GM19099 (cell line): Measurements from ENCODE around the gene MTMR3.

Experiments used
- POLR2A ChIP-seq: IDR thresholded peaks from 3 replicates; pipeline ENCODE4 v1.6.1; 2011; ENCODE audit warnings: low read depth; ENCODE audit not compliant: insufficient read length; ENCODE audit errors: extremely low read depth

MTMR3 gene

GRCh38 chr22:29861672-29862297 lies 21.2 kb upstream of the MTMR3 start:
- TF ChIP-seq POLR2A = no peak

DNA sequence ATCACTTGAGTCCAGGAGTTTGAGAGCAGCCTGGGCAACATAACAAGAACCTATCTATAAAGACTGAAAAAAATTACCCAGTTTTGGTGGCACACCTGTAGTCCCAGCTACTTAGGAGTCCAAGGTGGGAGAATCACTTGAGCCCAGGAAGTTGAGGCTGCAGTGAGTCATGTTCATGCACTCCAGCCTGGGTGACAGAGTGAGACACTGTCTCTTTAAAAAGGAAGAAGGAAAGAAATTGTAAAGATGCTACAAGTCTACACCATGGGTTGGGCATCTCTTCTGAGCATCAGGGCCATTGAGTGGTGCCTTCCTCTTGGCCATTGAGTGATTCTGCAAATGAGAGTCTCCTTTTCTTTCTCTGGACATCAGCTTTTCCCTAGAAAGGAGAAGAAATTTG lies 15.7 kb upstream of the MTMR3 start:
- TF ChIP-seq POLR2A = no peak

DNA sequence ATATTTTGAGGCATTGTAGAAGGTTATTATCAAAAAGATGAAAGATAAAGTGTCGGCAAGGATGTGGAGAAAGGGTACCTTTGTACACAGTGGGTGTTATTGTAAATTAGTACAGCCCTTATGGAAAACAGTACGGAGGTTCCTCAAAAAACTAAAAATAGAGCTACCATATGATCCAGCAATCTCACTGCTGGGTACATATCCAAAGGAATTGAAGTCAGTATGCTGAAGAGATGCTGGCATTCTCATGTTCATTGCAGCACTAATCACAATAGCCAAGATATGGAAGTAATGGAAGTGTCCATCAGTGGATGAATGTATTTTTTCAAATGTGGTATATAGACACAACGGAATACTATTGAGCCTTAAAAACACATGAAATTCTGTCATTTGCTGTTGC lies 15.1 kb upstream of the MTMR3 start:
- TF ChIP-seq POLR2A = no peak

DNA sequence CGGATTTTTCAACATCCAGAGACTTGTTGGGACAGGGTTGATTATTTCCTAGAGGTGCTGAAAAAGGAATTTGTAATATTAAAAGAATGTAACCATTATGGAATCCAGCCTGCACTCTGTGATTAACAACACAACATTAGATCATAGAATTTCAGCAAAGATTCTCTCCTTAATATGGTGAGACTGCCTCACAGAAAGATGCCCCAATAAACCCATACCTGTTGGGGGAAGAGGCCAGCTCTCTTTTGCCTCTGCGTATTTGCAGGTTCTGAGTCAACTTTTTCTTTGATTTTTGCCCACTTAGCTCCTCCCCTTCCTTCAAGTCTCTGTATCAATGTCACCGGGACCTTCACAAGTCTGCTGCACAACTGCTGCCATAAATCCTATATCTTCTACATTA lies 12.4 kb upstream of the MTMR3 start:
- no peak for TF ChIP-seq POLR2A

GRCh38 chr22:29871684-29872083 lies 11.3 kb upstream of the MTMR3 start:
- TF ChIP-seq POLR2A = no peak

- no peak for TF ChIP-seq POLR2A
These were observed 10.7 kb upstream of the MTMR3 start for GRCh38 chr22:29872144-29872893.

DNA sequence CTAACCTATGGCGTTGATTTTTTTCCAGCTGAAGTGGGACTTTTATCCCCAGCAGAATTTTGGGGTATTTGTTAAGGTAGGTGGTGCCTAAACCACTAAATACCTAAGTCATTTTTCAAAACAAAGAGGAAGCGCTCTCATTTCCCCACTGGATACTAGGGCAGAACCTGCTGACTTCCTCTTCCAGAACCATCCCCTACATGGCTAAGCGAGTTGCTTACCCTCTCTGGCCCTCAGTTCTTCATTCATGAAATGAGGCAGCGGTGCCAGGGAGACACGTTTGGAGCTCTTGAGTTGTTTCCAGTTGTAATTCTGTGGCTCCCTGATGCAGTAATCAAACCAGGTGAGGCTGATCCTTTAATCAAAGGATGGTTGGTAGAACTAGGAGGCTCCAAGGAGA lies 10.0 kb upstream of the MTMR3 start:
- TF ChIP-seq POLR2A = no peak

DNA sequence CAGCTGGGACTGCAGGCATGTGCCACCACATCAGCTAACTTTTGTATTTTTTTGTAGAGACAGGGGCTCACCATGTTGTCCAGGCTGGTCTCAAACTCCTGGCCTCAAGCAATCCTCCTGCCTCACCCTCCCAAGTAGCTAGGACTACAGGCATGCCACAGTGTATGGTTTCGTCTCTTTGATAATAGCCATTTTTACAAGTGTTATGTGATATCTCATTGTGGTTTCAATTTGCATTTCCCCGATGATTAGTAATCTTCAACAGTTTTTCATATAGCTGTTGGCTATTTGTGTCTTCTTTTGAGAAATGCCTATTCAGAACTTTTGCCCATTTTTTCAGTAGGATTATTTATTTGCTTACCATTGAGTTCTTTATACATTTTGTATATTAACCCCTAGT lies 9.0 kb upstream of the MTMR3 start:
- no peak for TF ChIP-seq POLR2A

DNA sequence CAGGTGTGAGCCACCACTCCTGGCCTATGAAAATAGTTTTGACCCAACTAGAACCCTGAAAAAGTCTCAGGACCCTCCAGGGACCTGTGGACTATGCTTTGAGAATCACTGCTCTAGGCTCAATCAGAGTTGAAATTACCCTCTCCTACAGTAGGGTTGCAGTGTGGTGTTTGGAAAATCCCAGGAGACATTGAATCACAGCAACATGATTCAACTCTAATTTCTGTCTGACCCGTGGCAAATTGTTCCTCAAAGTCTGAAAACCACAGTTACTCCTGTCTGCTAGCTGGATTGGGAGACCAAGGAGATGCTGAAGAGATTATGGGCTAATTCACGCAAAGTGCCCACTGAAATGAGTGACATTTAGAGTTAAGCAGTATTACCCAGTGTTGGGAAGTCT lies 5.4 kb upstream of the MTMR3 start:
- TF ChIP-seq POLR2A = no peak

GRCh38 chr22:29879753-29880152 lies 3.2 kb upstream of the MTMR3 start:
- no peak for TF ChIP-seq POLR2A

DNA sequence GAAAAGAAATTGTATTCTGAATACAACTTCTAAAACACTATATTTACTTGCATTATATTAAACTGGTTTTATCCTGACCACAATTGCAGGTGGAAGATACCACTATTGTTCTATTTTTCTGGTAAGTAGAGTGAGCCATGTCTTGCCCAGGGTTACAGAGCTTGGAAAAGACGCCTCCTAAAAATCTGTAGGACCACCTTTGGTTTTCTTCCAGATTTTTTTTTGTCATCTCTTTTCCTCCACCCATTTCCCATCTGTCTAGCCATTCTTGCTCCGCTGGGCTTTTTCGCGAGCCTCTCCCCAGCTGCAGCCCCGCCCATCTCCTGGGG lies 294 bp upstream of the MTMR3 start:
- TF ChIP-seq POLR2A = no peak

DNA sequence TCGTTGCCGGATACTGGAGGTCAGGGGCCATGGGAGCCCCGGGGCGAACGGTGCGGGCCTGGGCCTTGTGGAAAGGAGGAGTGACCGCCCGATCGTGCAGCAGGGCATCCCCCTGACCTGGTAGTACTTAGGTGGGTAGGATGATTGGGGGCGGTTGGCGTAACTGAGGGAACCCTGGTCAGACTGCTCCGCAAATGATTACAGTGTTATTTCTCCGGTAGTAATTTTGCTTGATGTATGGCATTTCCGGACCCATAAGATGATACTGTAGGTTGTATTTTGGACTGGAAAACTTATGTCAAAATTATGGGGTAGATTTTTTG lies 762 bp downstream of the MTMR3 start:
- TF ChIP-seq POLR2A = no peak

DNA sequence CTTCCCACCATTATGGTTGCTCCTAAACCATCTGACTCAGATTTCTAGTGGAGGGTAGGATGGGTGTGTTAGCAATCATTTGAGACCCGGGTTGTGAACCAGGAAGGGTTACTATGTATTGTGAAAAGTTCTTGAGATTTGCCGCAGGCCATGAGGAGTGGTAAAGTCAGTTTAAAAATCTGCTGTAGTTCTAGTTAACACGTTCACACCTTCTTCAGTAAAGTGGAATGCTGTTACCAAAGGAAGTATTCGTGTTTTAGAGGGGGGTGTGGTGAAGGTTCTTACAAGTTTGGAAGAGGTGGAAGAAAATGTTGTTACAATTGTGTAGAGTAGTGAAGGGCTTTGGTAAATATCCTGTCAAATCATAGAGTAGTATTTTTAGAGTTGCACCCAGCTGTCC lies 2.6 kb downstream of the MTMR3 start:
- no peak for TF ChIP-seq POLR2A

DNA sequence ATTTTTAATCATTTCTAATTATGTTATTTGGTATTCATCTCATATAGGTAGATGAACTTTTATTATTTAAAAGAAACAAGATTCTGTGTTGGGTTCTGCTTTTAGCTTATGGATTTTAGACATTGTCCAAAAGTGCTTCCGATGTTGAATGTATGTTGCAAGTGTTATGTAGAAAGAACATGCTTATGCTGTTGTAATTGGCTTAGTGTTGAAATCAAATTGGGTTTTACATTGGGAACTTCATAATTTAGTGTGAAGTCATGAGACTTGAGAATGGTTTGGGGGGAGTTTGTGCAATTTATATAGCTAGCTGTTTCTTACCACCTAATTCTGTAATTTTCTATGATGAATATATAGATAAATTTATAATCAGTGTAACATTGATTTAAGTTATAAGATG lies 3.6 kb downstream of the MTMR3 start:
- TF ChIP-seq POLR2A = no peak

GRCh38 chr22:29887358-29887757 lies 4.4 kb downstream of the MTMR3 start:
- no peak for TF ChIP-seq POLR2A

- TF ChIP-seq POLR2A = no peak
These were observed 7.8 kb downstream of the MTMR3 start for GRCh38 chr22:29890760-29891159.
